Measurements from ENCODE around the gene GID8.

Gene GID8

GRCh38 chr20:62905536-62906117 lies 32.3 kb upstream of the GID8 start:
- no peak for DNase-seq

GRCh38 chr20:62906209-62906608 lies 31.7 kb upstream of the GID8 start:
- no peak for DNase-seq

GRCh38 chr20:62906647-62907375 lies 31.1 kb upstream of the GID8 start:
- no peak for DNase-seq

GRCh38 chr20:62907384-62908317 lies 30.3 kb upstream of the GID8 start:
- DNase-seq, result no peak

GRCh38 chr20:62908971-62909791 lies 28.8 kb upstream of the GID8 start:
- DNase-seq, result no peak

- no peak for DNase-seq
These were observed 27.7 kb upstream of the GID8 start for GRCh38 chr20:62910217-62910766.

- no peak for DNase-seq
These were observed 27.0 kb upstream of the GID8 start for GRCh38 chr20:62910777-62911497.

- DNase-seq, result no peak
These were observed 26.2 kb upstream of the GID8 start for GRCh38 chr20:62911701-62912280.

- no peak for DNase-seq
These were observed 24.8 kb upstream of the GID8 start for GRCh38 chr20:62913043-62913630.

- DNase-seq, result no peak
These were observed 23.5 kb upstream of the GID8 start for GRCh38 chr20:62914436-62914835.

GRCh38 chr20:62914970-62915457 lies 22.9 kb upstream of the GID8 start:
- DNase-seq, result no peak

GRCh38 chr20:62916703-62917476 lies 21.1 kb upstream of the GID8 start:
- DNase-seq, result no peak

GRCh38 chr20:62917720-62918119 lies 20.2 kb upstream of the GID8 start:
- DNase-seq, result no peak

- DNase-seq, result no peak
These were observed 19.8 kb upstream of the GID8 start for GRCh38 chr20:62918147-62918546.

GRCh38 chr20:62918831-62919230 lies 19.1 kb upstream of the GID8 start:
- DNase-seq, result peak in 1 of 2 experiments; percentile 29

- DNase-seq, result no peak
These were observed 17.8 kb upstream of the GID8 start for GRCh38 chr20:62920039-62920645.

GRCh38 chr20:62921119-62921687 lies 16.7 kb upstream of the GID8 start:
- peak; percentile 42 to 66 for DNase-seq

GRCh38 chr20:62922451-62922921 lies 15.5 kb upstream of the GID8 start:
- DNase-seq, result peak in 1 of 2 experiments; percentile 48

All from stimulated activated CD4-positive, alpha-beta T cell treated with anti-CD3 and anti-CD28 coated beads, Interleukin-4, amount 100 ng/mL, for 4 hours (primary cell).